Esophagus squamous epithelium (tissue), 5 donors: ENCODE measurements around the gene RC3H1. TPM values are rescaled to one million over a fixed set of nuclear protein-coding genes. Genes with fewer than 3 reads are reported as not detected.
"Not testable (repeated sequence)": the region's sequence is repeated elsewhere in the genome, so short reads cannot be mapped to it uniquely, and the experiment has no call there.

Experiments used
- DNase-seq: peaks from one replicate; lab custom pipeline; 2025; lab: John Stamatoyannopoulos, UW
- H3K27ac ChIP-seq, 4 donors: fragments of 200-600 bp; sonication (generic); one replicate each; pipeline ENCODE4 v1.5.1; 2016 to 2019; ENCODE audit warnings: mild to moderate bottlenecking in 1 of 4
- H3K27me3 ChIP-seq, 4 donors: fragments of 200-600 bp; sonication (generic); 1 replicate in 3 of 4; 2 replicates in 1 of 4; pipeline versions ENCODE4 v1.5.1 to v1.6.0; 2017 to 2021; ENCODE audit warnings: antibody characterized with exemption in 1 of 4
- H3K36me3 ChIP-seq, 3 donors: fragments of 200-600 bp; sonication (generic); one replicate each; pipeline ENCODE4 v1.5.1; 2016 to 2019
- H3K4me1 ChIP-seq, 3 donors: fragments of 200-600 bp; sonication (generic); one replicate each; pipeline ENCODE4 v1.5.1; 2017 to 2019
- H3K4me3 ChIP-seq, 4 donors: fragments of 200-600 bp; sonication (generic); 1 replicate in 3 of 4; 2 replicates in 1 of 4; pipeline ENCODE4 v1.5.1; 2016 to 2019; ENCODE audit warnings: mild to moderate bottlenecking in 2 of 4, moderate library complexity in 1 of 4
- H3K9me3 ChIP-seq, 3 donors: fragments of 200-600 bp; sonication (generic); one replicate each; pipeline ENCODE4 v1.5.1; 2016 to 2019
- CTCF ChIP-seq, 6 experiments: fragments of 450-650 bp in 4 of 6; fragments of 200-600 bp in 2 of 6; sonication (generic) in 2 of 6; IDR thresholded peaks; one replicate each; pipeline ENCODE4 v1.5.1; 2016 to 2019; ENCODE audit warnings: antibody characterized with exemption in 6 of 6, mild to moderate bottlenecking in 4 of 6, moderate library complexity in 4 of 6
- POLR2A ChIP-seq, 4 donors: fragments of 450-650 bp; IDR thresholded peaks; one replicate each; pipeline ENCODE4 v1.6.1; 2017; ENCODE audit warnings: antibody characterized with exemption in 4 of 4, mild to moderate bottlenecking in 4 of 4, moderate library complexity in 3 of 4
- WGBS, 2 donors: methylation state at CpG; one replicate each; pipeline ENCODE4 v1.1.5; 2018; 5-methylcytosine and 5-hydroxymethylcytosine counted together
- intact Hi-C: fragments of 100-400 bp; cut with DNase I; formaldehyde crosslinking; loops from one replicate; pipeline ENCODE4 v1.15.0; 2022
- total RNA-seq, 4 donors: library from RNA; depleted of rRNA; stranded (reverse); fragments of >200 nt; gene quantifications; one replicate each; pipeline ENCODE4 v1.1.0, GENCODE V29; 2016
- donor health status: DM: yes; HTN: yes; CAD: no.

RC3H1 gene
- total RNA-seq, 4 donors from 2014 or later = 19.6 to 31.9 (median 28.0) TPM

- no peak for DNase-seq
- no peak overlapping the region for H3K4me3 ChIP-seq
- 60 to 68% methylated on average over 4 of the region's 4 CpGs for WGBS, 2 donors
- TF ChIP-seq POLR2A (IDR thresholded peaks at IDR 0.05) = no peak
- H3K27me3 ChIP-seq = no peaks in the 10 kb centered on the region
- H3K36me3 ChIP-seq = no peaks in the 10 kb centered on the region
- H3K27ac ChIP-seq = no peak overlapping the region
- no peaks in the 10 kb centered on the region for H3K4me1 ChIP-seq
- intact Hi-C loops = no loop called here
- no peaks in the 10 kb centered on the region for H3K9me3 ChIP-seq
These were observed 22.5 kb upstream of the RC3H1 start for GRCh38 chr1:174044418-174045222.

- intact Hi-C loops = not testable (repeated sequence)
- WGBS, 2 donors = 73 to 75% methylated on average over 5 of the region's 5 CpGs
These were observed 20.4 kb upstream of the RC3H1 start for GRCh38 chr1:174042509-174042908.

GRCh38 chr1:174041369-174041768, 19.2 kb upstream of the RC3H1 start:
- TF ChIP-seq POLR2A (IDR thresholded peaks at IDR 0.05) (no peak), CTCF (IDR thresholded peaks at IDR 0.05) (no peak)
- DNase-seq = no peak
- H3K27ac ChIP-seq = no peak overlapping the region
- intact Hi-C loops = no loop called here
- no peaks in the 10 kb centered on the region for H3K9me3 ChIP-seq
- peaks cover 0 to 4% (median 0%) of the 10 kb centered on the region in 3 donors for H3K4me1 ChIP-seq
- WGBS, 2 donors = 86 to 89% methylated on average over 1 of the region's 1 CpG
- H3K4me3 ChIP-seq = no peak overlapping the region
- no peaks in the 10 kb centered on the region for H3K36me3 ChIP-seq
- no peaks in the 10 kb centered on the region for H3K27me3 ChIP-seq

More at GRCh38 chr1:174042509-174042908, 20.4 kb upstream of the RC3H1 start:
- H3K27me3 ChIP-seq, H3K9me3 ChIP-seq, H3K36me3 ChIP-seq, H3K4me3 ChIP-seq, H3K27ac ChIP-seq, DNase-seq, H3K4me1 ChIP-seq: not testable (repeated sequence)

DNA sequence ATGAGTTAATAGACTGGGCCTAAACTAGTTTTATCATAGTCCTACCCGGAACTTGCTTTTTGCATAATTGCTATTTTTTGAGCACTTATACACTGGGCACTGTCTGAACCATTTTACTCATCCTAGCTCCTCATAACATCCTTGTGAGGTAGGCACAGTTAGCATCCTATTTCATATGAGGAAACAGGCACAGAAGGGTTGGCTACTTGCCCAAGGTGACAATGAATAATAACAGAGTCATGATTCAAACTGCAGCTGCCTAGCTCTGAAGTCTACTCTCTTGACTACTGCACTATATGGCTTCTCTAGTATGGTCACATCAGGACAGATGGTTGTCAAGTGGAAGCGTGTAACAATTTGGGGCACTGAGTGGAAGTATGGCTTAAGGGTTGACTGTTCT, 18.2 kb upstream of the RC3H1 start:
- Histone ChIP-seq H3K4me1 (peaks cover 0 to 4% (median 0%) of the 10 kb centered on the region in 3 donors), H3K9me3 (no peaks in the 10 kb centered on the region), H3K36me3 (no peaks in the 10 kb centered on the region), H3K27me3 (no peaks in the 10 kb centered on the region), H3K4me3 (no peak overlapping the region), H3K27ac (no peak overlapping the region)
- TF ChIP-seq CTCF (IDR thresholded peaks at IDR 0.05) (no peak), POLR2A (IDR thresholded peaks at IDR 0.05) (no peak)
- 35 to 69% methylated on average over 2 of the region's 2 CpGs for WGBS, 2 donors
- intact Hi-C loops = no loop called here
- DNase-seq = no peak

DNA sequence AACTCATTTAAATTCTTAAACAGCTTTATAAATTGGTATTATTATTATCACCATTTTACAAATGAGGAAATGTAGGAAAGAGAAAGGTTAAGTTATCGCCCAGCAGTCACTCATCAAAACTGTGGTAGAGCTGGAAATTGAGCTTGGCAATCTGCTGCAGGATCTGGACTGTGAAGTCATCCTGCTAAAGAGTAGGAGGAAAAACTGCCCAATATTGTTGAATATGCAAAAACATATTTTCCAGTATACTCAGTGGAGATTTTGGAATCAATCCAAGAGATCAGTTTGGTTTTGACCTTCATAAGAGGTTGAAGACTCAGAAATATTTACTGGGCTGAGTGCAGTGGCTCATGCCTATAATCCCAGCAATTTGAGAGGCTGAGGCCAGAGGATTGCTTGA, 16.9 kb upstream of the RC3H1 start:
- intact Hi-C loops = no loop called here

More for the DNA sequence above, 16.9 kb upstream of the RC3H1 start:
- H3K36me3 ChIP-seq = no peaks in the 10 kb centered on the region
- TF ChIP-seq CTCF (IDR thresholded peaks at IDR 0.05) (no peak), POLR2A (IDR thresholded peaks at IDR 0.05) (no peak)
- no peak for DNase-seq
- H3K9me3 ChIP-seq = no peaks in the 10 kb centered on the region
- WGBS, 2 donors = 69 to 75% methylated on average over 1 of the region's 1 CpG
- no peaks in the 10 kb centered on the region for H3K27me3 ChIP-seq
- no peak overlapping the region for H3K4me3 ChIP-seq
- no peak overlapping the region for H3K27ac ChIP-seq
- H3K4me1 ChIP-seq = peaks cover 0 to 4% (median 0%) of the 10 kb centered on the region in 3 donors
